OCI-LY3 (cell line): Measurements from ENCODE around the gene PPM1K.

Experiments used
- CTCF ChIP-seq: fragments of 200-600, 300-600 bp; sonication (generic); IDR thresholded peaks from 2 replicates; pipeline ENCODE4 v1.5.1; 2014; ENCODE audit warnings: antibody characterized with exemption, low read length, low read depth
- EZH2phosphoT487 ChIP-seq: fragments of 200-600 bp; shearing (Covaris generic); IDR thresholded peaks from 2 replicates; pipeline ENCODE4 v1.6.1; 2018; ENCODE audit warnings: antibody characterized with exemption, mixed run types, low read depth

DNA sequence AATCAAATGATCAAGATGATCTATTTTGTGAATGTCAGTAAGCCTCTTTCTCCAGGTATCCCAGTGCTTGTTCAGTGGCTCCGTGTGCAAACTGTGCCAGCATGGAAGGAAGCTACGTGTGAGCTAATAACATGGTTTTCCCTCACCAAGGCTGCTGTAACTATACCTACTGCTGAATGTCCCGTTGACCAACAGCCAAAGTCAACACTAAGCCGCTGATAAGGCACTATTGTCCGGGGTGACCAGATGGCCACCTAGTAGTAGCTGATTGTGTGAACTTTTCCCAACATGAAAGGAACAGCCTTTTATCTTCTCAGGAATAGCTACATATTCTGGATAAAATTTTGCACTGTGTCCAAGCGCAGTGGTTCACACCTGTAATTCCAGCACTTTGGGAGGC, 68.0 kb downstream of the PPM1K start:
- TF ChIP-seq CTCF (no peak), EZH2phosphoT487 (no peak)
